Cardiac fibroblast (primary cell): ENCODE data around the gene CD37.
"Not testable (repeated sequence)": the region's sequence is repeated elsewhere in the genome, so short reads cannot be mapped to it uniquely, and the experiment has no call there.

ENCODE experiments used
- DNase-seq, 2 donors: peaks; one replicate each; pipeline versions ENCODE4 v3.0.0 to v3.0.0-alpha.2; 2010; ENCODE audit warnings: low read depth in 2 of 2
- H3K4me3 ChIP-seq, 2 donors: replicated peaks in 1 of 2; 1 replicate in 1 of 2; 2 replicates in 1 of 2; pipeline ENCODE4 v1.5.1; 2011; ENCODE audit warnings: low read depth in 2 of 2, low read length in 2 of 2, mild to moderate bottlenecking in 2 of 2, moderate library complexity in 1 of 2
- CTCF ChIP-seq: IDR thresholded peaks from one replicate; pipeline ENCODE4 v1.5.1; 2011; ENCODE audit warnings: low read depth, mild to moderate bottlenecking, low read length, inconsistent platforms

The CD37 gene

GRCh38 chr19:49331616-49332055 is 3.6 kb upstream of the CD37 start:
- no peak for TF ChIP-seq CTCF
- peak; percentile 59 to 64 for DNase-seq
- H3K4me3 ChIP-seq, result no peak overlapping the region

DNA sequence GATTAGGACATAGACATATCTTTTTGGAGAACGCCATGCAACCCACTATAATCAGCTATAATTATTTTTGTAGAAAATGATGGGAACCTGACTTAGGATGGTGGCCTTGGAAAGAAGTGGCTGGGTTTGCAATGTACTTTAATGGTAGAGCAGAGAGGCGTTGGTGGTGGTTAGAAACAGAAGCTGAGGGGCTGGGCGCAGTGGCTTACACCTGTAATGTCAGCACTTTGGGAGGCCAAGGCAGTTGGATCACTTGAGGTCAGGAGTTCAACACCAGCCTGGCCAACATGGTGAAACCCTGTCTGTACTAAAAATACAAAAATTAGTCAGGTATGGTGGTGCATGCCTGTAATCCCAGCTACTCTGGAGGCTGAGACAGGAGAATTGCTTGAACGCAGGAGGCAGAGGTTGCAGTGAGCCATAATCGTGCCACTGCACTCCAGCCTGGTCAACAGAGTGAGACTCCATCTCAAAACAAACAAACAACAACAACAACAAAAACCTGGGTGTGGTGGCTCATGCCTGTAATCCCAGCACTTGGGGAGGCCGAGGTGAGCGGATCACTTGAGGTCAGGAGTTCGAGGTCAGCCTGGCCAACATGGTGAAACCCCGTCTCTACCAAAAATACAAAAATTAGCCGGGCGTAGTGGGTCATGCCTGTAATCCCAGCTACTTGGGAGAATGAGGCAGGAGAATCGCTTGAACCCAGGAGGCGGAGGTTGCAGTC is 2.4 kb upstream of the CD37 start:
- not testable (repeated sequence) for DNase-seq, H3K4me3 ChIP-seq

DNA sequence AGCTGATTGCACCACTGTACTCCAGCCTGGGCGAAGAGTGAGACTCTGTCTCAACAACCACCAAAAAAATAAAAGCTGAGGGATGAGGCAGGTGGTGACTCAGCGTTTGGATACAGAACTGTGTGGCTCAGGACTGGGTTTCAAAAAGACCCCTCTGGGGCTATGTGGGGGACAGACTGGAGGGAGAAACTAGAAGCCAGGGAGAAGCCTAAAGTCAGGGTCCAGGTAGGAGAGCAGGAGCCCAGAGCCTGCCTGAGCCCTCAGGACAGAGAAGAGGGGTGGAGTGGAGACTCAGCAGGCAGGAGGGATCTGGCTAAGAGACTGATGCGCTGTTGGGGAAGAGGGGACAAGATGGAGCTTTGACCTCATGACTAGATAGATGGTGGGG is 1.8 kb upstream of the CD37 start:
- no peak for TF ChIP-seq CTCF
- H3K4me3 ChIP-seq, result no peak overlapping the region
- peak in 1 of 2 donors; percentile 27 for DNase-seq

- no peak overlapping the region for H3K4me3 ChIP-seq
- DNase-seq, result no peak
- no peak for TF ChIP-seq CTCF
Observed at GRCh38 chr19:49333811-49334288, 1.4 kb upstream of the CD37 start.

DNA sequence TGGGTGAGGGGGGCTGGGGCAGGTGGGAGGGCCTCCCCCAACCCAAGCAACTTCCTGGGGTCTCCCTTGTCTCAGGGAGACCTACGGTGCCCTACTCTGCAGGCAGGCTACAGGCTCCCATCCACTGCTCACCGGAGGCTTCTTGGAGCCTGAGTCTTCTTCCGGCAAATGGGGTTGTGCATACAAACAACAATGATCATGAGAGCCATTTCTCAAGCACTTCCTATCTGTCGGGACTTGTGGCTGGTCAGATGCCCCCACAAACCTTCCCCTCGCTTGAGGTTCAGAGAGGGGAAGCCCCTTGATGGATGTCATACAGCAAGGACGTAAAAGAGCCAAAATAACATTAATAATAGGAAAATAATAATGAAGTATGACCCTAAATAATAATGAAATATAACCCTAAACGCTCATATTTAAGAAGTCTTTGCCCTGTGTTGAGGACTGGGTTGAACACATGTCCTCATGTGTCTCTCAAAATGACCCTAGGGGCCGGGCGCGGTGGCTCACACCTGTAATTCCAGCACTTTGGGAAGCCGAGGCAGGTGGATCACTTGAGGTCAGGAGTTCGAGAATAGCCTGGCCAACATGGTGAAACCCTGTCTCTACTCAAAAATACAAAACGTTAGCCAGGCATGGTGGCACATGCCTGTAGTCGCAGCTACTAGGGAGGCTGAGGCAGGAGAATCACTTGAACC is 727 bp downstream of the CD37 start:
- no peak for TF ChIP-seq CTCF
- no peak overlapping the region for H3K4me3 ChIP-seq
- DNase-seq, result no peak

GRCh38 chr19:49336482-49337266 is 1.5 kb downstream of the CD37 start:
- no peak for DNase-seq
- H3K4me3 ChIP-seq, result no peak overlapping the region
- no peak for TF ChIP-seq CTCF
